Measurements from ENCODE around the gene FAM120B. TPM values are rescaled to one million over a fixed set of nuclear protein-coding genes. Genes with fewer than 3 reads are reported as not detected.
A peak's percentile ranks its signal among the peaks of the same experiment; 100 is the strongest.
"Not testable (repeated sequence)": the region's sequence is repeated elsewhere in the genome, so short reads cannot be mapped to it uniquely, and the experiment has no call there.

FAM120B gene
- total and polyA plus RNA-seq, 8 donors, result 5.6 to 18.7 (median 11.7) TPM

DNA sequence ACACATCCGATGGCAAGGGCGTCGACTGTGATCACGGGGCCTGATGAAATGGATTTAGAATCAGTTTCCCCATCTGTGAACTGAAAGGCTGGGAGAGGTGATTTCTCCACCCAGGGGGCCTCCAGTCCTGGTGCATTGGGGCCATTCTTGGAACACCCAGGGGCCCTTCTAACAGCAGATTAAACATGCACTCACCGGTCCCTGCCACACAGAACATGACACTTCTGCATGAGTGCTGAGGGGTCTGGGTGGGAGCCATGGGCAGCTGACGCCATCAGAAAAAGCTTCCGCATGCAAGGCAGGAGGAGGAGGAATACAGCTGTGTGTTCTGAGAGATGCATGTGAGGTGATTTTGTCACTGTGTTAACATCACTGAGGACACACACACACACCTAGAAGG is 42.5 kb upstream of the FAM120B start:
- no peaks in the 10 kb centered on the region for H3K36me3 ChIP-seq
- ATAC-seq, result no peak
- TF ChIP-seq, protein P1, sequence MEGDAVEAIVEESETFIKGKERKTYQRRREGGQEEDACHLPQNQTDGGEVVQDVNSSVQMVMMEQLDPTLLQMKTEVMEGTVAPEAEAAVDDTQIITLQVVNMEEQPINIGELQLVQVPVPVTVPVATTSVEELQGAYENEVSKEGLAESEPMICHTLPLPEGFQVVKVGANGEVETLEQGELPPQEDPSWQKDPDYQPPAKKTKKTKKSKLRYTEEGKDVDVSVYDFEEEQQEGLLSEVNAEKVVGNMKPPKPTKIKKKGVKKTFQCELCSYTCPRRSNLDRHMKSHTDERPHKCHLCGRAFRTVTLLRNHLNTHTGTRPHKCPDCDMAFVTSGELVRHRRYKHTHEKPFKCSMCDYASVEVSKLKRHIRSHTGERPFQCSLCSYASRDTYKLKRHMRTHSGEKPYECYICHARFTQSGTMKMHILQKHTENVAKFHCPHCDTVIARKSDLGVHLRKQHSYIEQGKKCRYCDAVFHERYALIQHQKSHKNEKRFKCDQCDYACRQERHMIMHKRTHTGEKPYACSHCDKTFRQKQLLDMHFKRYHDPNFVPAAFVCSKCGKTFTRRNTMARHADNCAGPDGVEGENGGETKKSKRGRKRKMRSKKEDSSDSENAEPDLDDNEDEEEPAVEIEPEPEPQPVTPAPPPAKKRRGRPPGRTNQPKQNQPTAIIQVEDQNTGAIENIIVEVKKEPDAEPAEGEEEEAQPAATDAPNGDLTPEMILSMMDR (IDR thresholded peaks at IDR 0.05), result no peak
- H3K4me1 ChIP-seq, result peaks cover 11 to 13% (median 11%) of the 10 kb centered on the region in 3 donors
- H3K27me3 ChIP-seq, result no peaks in the 10 kb centered on the region
- DNase-seq, result no peak
- intact Hi-C loops (cut with DNase I), result no loop called here
- no peaks in the 10 kb centered on the region for H3K9me3 ChIP-seq
- WGBS, 2 donors, result 92 to 93% methylated on average over 7 of the region's 7 CpGs
- H3K4me3 ChIP-seq, result no peak overlapping the region
- FAIRE-seq, result no peak
- H3K27ac ChIP-seq, result no peak overlapping the region

DNA sequence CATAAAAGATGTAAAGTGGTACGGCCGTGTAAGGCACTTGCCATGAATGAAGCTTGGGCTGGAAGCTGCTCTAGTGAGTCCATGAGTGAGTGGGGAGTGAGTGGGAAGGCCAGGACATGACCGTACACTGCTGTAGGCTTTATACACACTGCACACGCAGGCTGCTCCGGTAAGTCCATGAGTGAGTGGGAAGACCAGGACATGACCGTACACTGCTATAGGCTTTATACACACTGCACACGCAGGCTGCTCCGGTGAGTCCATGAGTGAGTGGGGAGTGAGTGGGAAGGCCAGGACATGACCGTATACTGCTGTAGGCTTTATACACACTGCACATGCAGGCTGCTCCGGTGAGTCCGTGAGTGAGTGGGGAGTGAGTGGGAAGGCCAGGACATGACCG is 41.9 kb upstream of the FAM120B start:
- WGBS, 2 donors, result 65 to 76% methylated on average over 12 of the region's 12 CpGs

DNA sequence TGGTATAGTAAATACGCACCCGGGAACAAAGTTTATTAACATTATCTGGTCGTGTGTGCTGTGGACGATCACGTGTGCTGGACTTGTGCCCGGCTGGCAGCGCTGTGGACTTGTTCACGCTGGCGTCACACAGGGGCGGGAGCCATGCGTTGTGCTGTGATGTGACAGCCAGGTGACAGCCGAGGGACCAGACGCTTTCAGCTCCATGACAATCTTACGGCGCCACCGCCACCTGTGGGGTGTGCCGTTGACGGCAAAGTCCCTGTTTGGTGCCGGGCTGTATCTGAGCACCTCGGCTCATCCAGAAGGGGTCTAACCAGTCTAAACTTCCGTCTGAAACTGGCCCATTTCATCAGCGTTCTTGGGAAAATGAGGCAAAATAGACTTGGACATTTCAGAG is 40.9 kb upstream of the FAM120B start:
- peak overlapping the region; percentile 74 to 89 (median 81) for H3K27ac ChIP-seq
- H3K9me3 ChIP-seq, result no peaks in the 10 kb centered on the region
- H3K36me3 ChIP-seq, result no peaks in the 10 kb centered on the region
- intact Hi-C loops (cut with DNase I), result loop anchor here in 1 of 3 donors (5.0 kb wide), 1 partner anchor 38 kb away; no protein-coding TSS in a partner anchor
- TF ChIP-seq, protein P1 (IDR thresholded peaks at IDR 0.05), result no peak
- no peaks in the 10 kb centered on the region for H3K27me3 ChIP-seq
- H3K4me3 ChIP-seq, result peak overlapping the region in 2 of 4 donors; percentile 20 to 30
- WGBS, 2 donors, result 14 to 17% methylated on average over 22 of the region's 22 CpGs
- FAIRE-seq, result no peak
- DNase-seq, result peak; percentile 89 to 98 (median 95)
- peaks cover 8 to 11% (median 9%) of the 10 kb centered on the region in 3 donors for H3K4me1 ChIP-seq
- ATAC-seq, result peak; percentile 73 to 82 (median 81)

More for the DNA sequence above, 41.9 kb upstream of the FAM120B start:
- not testable (repeated sequence) for H3K9me3 ChIP-seq, FAIRE-seq, H3K27me3 ChIP-seq, H3K36me3 ChIP-seq, H3K27ac ChIP-seq, DNase-seq, ATAC-seq
- intact Hi-C loops (cut with DNase I), result loop anchor here in 1 of 3 donors (5.0 kb wide), 1 partner anchor 37 kb away; no protein-coding TSS in a partner anchor
- Histone ChIP-seq H3K4me1 (peaks cover 10 to 11% (median 11%) of the 10 kb centered on the region in 3 donors), H3K4me3 (peak overlapping the region in 1 of 4 donors; percentile 30)

DNA sequence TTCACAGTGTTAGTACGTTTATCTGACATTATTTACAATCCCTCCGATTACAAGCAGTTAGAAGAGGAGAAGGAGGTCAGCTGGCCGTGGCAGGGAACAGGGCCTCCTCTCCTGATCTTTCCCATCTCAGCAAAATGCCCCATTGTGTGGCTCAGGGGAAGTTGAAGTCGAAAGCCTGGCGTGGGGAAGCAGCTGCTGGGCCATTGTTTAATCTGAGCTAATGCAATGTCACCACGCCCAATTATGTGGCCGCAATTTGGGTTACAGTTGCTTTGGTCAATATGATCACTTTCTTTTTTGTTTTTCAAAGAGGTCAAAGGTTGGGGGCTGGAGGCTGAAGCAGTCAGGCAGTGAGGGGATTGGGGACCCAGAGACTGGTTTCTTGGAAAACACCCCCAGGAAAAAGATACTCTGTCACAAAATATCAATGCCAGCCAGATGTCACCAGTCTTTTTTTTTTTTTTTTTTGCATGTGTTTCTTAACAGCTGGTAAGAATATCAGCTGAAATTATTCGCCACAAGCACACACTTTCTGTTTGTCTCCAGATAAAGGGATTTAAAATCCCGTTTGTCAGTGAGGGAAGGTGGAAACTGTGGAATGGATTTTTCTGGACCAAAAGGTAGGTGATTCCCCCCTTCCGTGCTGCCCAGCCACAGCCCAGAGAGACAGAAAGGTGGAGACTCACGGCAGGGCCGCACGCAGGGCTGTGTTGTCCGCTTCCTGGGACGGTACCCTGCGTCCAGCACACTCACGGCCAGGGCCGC is 40.3 kb upstream of the FAM120B start:
- peak in 2 of 6 donors; percentile 51 to 66 for DNase-seq
- intact Hi-C loops (cut with DNase I), result loop anchor here in 1 of 3 donors (5.0 kb wide), 1 partner anchor 39 kb away; no protein-coding TSS in a partner anchor
- H3K4me3 ChIP-seq, result peak overlapping the region in 2 of 4 donors; percentile 20 to 30
- H3K27me3 ChIP-seq, result no peaks in the 10 kb centered on the region
- H3K36me3 ChIP-seq, result no peaks in the 10 kb centered on the region
- TF ChIP-seq, protein P1 (IDR thresholded peaks at IDR 0.05), result no peak
- peaks cover 3 to 8% (median 5%) of the 10 kb centered on the region in 3 donors for H3K4me1 ChIP-seq
- H3K27ac ChIP-seq, result peak overlapping the region; percentile 74 to 89 (median 81)
- WGBS, 2 donors, result 25 to 31% methylated on average over 16 to 18 of the region's 18 CpGs
- peak; percentile 33 to 56 (median 50) for ATAC-seq
- no peaks in the 10 kb centered on the region for H3K9me3 ChIP-seq
- FAIRE-seq, result no peak

DNA sequence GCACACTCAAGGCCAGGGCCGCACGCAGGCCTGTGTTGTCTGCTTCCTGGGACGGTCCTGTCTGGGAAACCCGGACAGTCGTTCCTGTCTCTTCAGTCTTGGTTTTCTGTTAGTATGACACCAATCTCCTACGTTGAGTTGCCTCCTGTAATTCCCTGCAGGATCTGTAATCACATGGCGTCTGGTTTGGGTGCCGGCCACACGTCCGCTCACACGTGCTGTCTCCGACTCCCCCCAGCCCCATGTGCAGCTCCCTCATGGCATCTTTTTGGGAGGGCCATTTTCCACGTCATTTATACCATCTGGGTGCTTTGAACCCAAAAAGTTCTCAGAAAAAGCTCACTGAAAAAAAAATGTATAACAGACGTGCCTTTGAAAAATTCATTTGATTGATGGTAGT is 38.9 kb upstream of the FAM120B start:
- peak in 1 of 6 donors; percentile 28 for DNase-seq
- Histone ChIP-seq H3K36me3 (no peaks in the 10 kb centered on the region), H3K4me3 (peak overlapping the region in 2 of 4 donors; percentile 45 to 53), H3K27ac (peak overlapping the region in 3 of 4 donors; percentile 83 to 88 (median 86)), H3K27me3 (no peaks in the 10 kb centered on the region), H3K9me3 (no peaks in the 10 kb centered on the region), H3K4me1 (peaks cover 0 to 5% (median 3%) of the 10 kb centered on the region in 3 donors)
- no peak for FAIRE-seq
- 65 to 86% methylated on average over 14 of the region's 14 CpGs for WGBS, 2 donors
- intact Hi-C loops (cut with DNase I), result loop anchor here in 1 of 3 donors (5.0 kb wide), 1 partner anchor 40 kb away; no protein-coding TSS in a partner anchor
- no peak for ATAC-seq
- TF ChIP-seq, protein P1 (IDR thresholded peaks at IDR 0.05), result no peak
